Measurements from ENCODE around the gene RAD54L2.
"Not testable (repeated sequence)": the region's sequence is repeated elsewhere in the genome, so short reads cannot be mapped to it uniquely, and the experiment has no call there.

RAD54L2 gene

GRCh38 chr3:51502562-51502910, 36.0 kb upstream of the RAD54L2 start:
- H3K4me1 Mint-ChIP-seq: peaks cover 4% of the 10 kb centered on the region
- no peak for TF ChIP-seq CTCF (IDR thresholded peaks at IDR 0.05; ENCODE audit: unreplicated experiment in 3 of 3)
- H3K36me3 Mint-ChIP-seq (ENCODE audit: low read depth): no peaks in the 10 kb centered on the region
- H3K9me3 Mint-ChIP-seq: no peaks in the 10 kb centered on the region
- no peak overlapping the region for H3K4me3 Mint-ChIP-seq
- no peaks in the 10 kb centered on the region for H3K27me3 Mint-ChIP-seq (ENCODE audit: low read depth)
- H3K27ac Mint-ChIP-seq: no peak overlapping the region

- no peak overlapping the region for H3K27ac Mint-ChIP-seq
- H3K27me3 Mint-ChIP-seq (ENCODE audit: low read depth): no peaks in the 10 kb centered on the region
- no peak for TF ChIP-seq CTCF (IDR thresholded peaks at IDR 0.05; ENCODE audit: unreplicated experiment in 3 of 3)
- no peak overlapping the region for H3K4me3 Mint-ChIP-seq
- H3K9me3 Mint-ChIP-seq: no peaks in the 10 kb centered on the region
- H3K36me3 Mint-ChIP-seq (ENCODE audit: low read depth): no peaks in the 10 kb centered on the region
- H3K4me1 Mint-ChIP-seq: peaks cover 4% of the 10 kb centered on the region
Observed at GRCh38 chr3:51503007-51503406, 35.5 kb upstream of the RAD54L2 start.

- no peaks in the 10 kb centered on the region for H3K27me3 Mint-ChIP-seq (ENCODE audit: low read depth)
- TF ChIP-seq CTCF (IDR thresholded peaks at IDR 0.05; ENCODE audit: unreplicated experiment in 3 of 3): no peak
- no peaks in the 10 kb centered on the region for H3K36me3 Mint-ChIP-seq (ENCODE audit: low read depth)
- H3K27ac Mint-ChIP-seq: no peak overlapping the region
- no peak overlapping the region for H3K4me3 Mint-ChIP-seq
- no peaks in the 10 kb centered on the region for H3K9me3 Mint-ChIP-seq
- H3K4me1 Mint-ChIP-seq: no peaks in the 10 kb centered on the region
Observed at GRCh38 chr3:51508255-51508654, 30.3 kb upstream of the RAD54L2 start.

- Mint-ChIP-seq H3K36me3 (ENCODE audit: low read depth) (no peaks in the 10 kb centered on the region), H3K4me1 (no peaks in the 10 kb centered on the region), H3K9me3 (no peaks in the 10 kb centered on the region), H3K27ac (no peak overlapping the region), H3K27me3 (ENCODE audit: low read depth) (no peaks in the 10 kb centered on the region), H3K4me3 (no peak overlapping the region)
- no peak for TF ChIP-seq CTCF (IDR thresholded peaks at IDR 0.05; ENCODE audit: unreplicated experiment in 3 of 3)
Observed at GRCh38 chr3:51510996-51511395, 27.5 kb upstream of the RAD54L2 start.

GRCh38 chr3:51514210-51514609, 24.3 kb upstream of the RAD54L2 start:
- TF ChIP-seq CTCF (IDR thresholded peaks at IDR 0.05; ENCODE audit: unreplicated experiment in 3 of 3): no peak
- Mint-ChIP-seq H3K27me3 (ENCODE audit: low read depth) (no peaks in the 10 kb centered on the region), H3K36me3 (ENCODE audit: low read depth) (no peaks in the 10 kb centered on the region), H3K9me3 (no peaks in the 10 kb centered on the region), H3K4me3 (no peak overlapping the region), H3K4me1 (no peaks in the 10 kb centered on the region), H3K27ac (no peak overlapping the region)

- Mint-ChIP-seq H3K36me3 (ENCODE audit: low read depth) (no peaks in the 10 kb centered on the region), H3K4me3 (no peak overlapping the region), H3K4me1 (no peaks in the 10 kb centered on the region), H3K27me3 (ENCODE audit: low read depth) (peaks cover 7% of the 10 kb centered on the region), H3K27ac (no peak overlapping the region), H3K9me3 (no peaks in the 10 kb centered on the region)
- TF ChIP-seq CTCF (IDR thresholded peaks at IDR 0.05; ENCODE audit: unreplicated experiment in 3 of 3): no peak
Observed at GRCh38 chr3:51519848-51520247, 18.7 kb upstream of the RAD54L2 start.

- not testable (repeated sequence) for H3K27ac Mint-ChIP-seq; H3K36me3 Mint-ChIP-seq (ENCODE audit: low read depth); H3K9me3 Mint-ChIP-seq; H3K4me3 Mint-ChIP-seq; H3K4me1 Mint-ChIP-seq; H3K27me3 Mint-ChIP-seq (ENCODE audit: low read depth)
Observed at GRCh38 chr3:51520906-51521730, 17.4 kb upstream of the RAD54L2 start.
